H9 (cell line): ENCODE measurements around the gene MICAL3. TPM values are rescaled to one million over a fixed set of nuclear protein-coding genes. Genes with fewer than 3 reads are reported as not detected.

Experiments
- DNase-seq: peaks from one replicate; pipeline ENCODE4 v3.0.0-alpha.2; 2017
- H2AFZ ChIP-seq: one replicate; pipeline ENCODE4 v1.6.1; 2013; ENCODE audit warnings: mild to moderate bottlenecking, low read length, control low read depth, moderate library complexity
- H2AK5ac ChIP-seq: 2 replicates; pipeline ENCODE4 v1.6.1; 2013; ENCODE audit warnings: low read length, control low read depth, mixed read lengths; ENCODE audit not compliant: insufficient read length
- H2BK120ac ChIP-seq: one replicate; pipeline ENCODE4 v1.6.1; 2013; ENCODE audit warnings: low read depth, mild to moderate bottlenecking, low read length, control low read depth, inconsistent platforms; ENCODE audit not compliant: poor library complexity, severe bottlenecking
- H2BK12ac ChIP-seq: 2 replicates; pipeline ENCODE4 v1.6.1; 2013; ENCODE audit warnings: low read length, control low read depth, mixed read lengths, low read depth; ENCODE audit not compliant: insufficient read length
- H2BK15ac ChIP-seq: 2 replicates; pipeline ENCODE4 v1.6.1; 2013; ENCODE audit warnings: low read depth, low read length, control low read depth
- H2BK20ac ChIP-seq: one replicate; pipeline ENCODE4 v1.6.1; 2013; ENCODE audit warnings: low read depth, mild to moderate bottlenecking, low read length, control low read depth, inconsistent platforms; ENCODE audit not compliant: poor library complexity, severe bottlenecking
- H2BK5ac ChIP-seq: 2 replicates; pipeline ENCODE4 v1.6.1; 2013; ENCODE audit warnings: low read length, control low read depth, mixed read lengths; ENCODE audit not compliant: insufficient read length
- H3K14ac ChIP-seq: 2 replicates; pipeline ENCODE4 v1.6.1; 2013; ENCODE audit warnings: low read length, control low read depth; ENCODE audit not compliant: insufficient read depth
- H3K18ac ChIP-seq: 2 replicates; pipeline ENCODE4 v1.6.1; 2013; ENCODE audit warnings: low read depth, mild to moderate bottlenecking, mixed read lengths, low read length, control low read depth; ENCODE audit not compliant: insufficient read length
- H3K23ac ChIP-seq: 2 replicates; pipeline ENCODE4 v1.6.1; 2013; ENCODE audit warnings: low read length, control low read depth, mixed read lengths, low read depth; ENCODE audit not compliant: insufficient read length
- H3K23me2 ChIP-seq: 2 replicates; pipeline ENCODE4 v1.6.1; 2013; ENCODE audit warnings: low read depth, mild to moderate bottlenecking, mixed read lengths, low read length, control low read depth; ENCODE audit not compliant: insufficient read length, poor library complexity, severe bottlenecking
- H3K27ac ChIP-seq: 2 replicates; pipeline ENCODE4 v1.5.1; 2013; ENCODE audit warnings: low read length, control low read depth, mixed read lengths, low read depth; ENCODE audit not compliant: insufficient read length
- H3K27me3 ChIP-seq: 2 replicates; pipeline ENCODE4 v1.6.1; 2013; ENCODE audit warnings: low read length, control low read depth, inconsistent platforms; ENCODE audit not compliant: insufficient read depth
- H3K4ac ChIP-seq: 2 replicates; pipeline ENCODE4 v1.6.1; 2013; ENCODE audit warnings: low read depth, mild to moderate bottlenecking, control low read depth, inconsistent platforms, low read length, moderate library complexity
- H3K4me1 ChIP-seq: 2 replicates; pipeline ENCODE4 v1.6.1; 2013; ENCODE audit warnings: low read length, control low read depth, inconsistent platforms; ENCODE audit not compliant: insufficient read depth
- H3K4me2 ChIP-seq: 2 replicates; pipeline ENCODE4 v1.6.1; 2013; ENCODE audit warnings: low read length, control low read depth, mixed read lengths; ENCODE audit not compliant: insufficient read length, insufficient read depth
- H3K56ac ChIP-seq: 2 replicates; pipeline ENCODE4 v1.6.1; 2013; ENCODE audit warnings: low read depth, mild to moderate bottlenecking, mixed read lengths, low read length, control low read depth; ENCODE audit not compliant: insufficient read length
- H3K79me1 ChIP-seq: 2 replicates; pipeline ENCODE4 v1.6.1; 2013; ENCODE audit warnings: low read depth, mild to moderate bottlenecking, moderate library complexity, low read length, control low read depth, inconsistent platforms; ENCODE audit not compliant: insufficient read depth, poor library complexity, severe bottlenecking
- H3K79me2 ChIP-seq: 2 replicates; pipeline ENCODE4 v1.6.1; 2013; ENCODE audit warnings: low read length, control low read depth, inconsistent platforms; ENCODE audit not compliant: insufficient read depth
- H3K9ac ChIP-seq: 2 replicates; pipeline ENCODE4 v1.6.1; 2013; ENCODE audit warnings: low read length, control low read depth, mixed read lengths; ENCODE audit not compliant: insufficient read length; ENCODE audit errors: extremely low read depth
- H3K9me3 ChIP-seq: one replicate; pipeline ENCODE4 v1.6.1; 2013; ENCODE audit warnings: low read depth, low read length, inconsistent platforms; ENCODE audit not compliant: control insufficient read depth
- H3T11ph ChIP-seq: one replicate; pipeline ENCODE4 v1.6.1; 2013; ENCODE audit warnings: mild to moderate bottlenecking, low read length, control low read depth, inconsistent platforms
- H4K20me1 ChIP-seq: one replicate; pipeline ENCODE4 v1.6.1; 2013; ENCODE audit not compliant: control insufficient read depth, insufficient read length, insufficient read depth
- H4K5ac ChIP-seq: 2 replicates; pipeline ENCODE4 v1.6.1; 2013; ENCODE audit warnings: low read depth, mild to moderate bottlenecking, mixed read lengths, low read length, control low read depth; ENCODE audit not compliant: insufficient read length
- H4K8ac ChIP-seq: replicated peaks from 2 replicates; pipeline ENCODE4 v1.6.1; 2013; ENCODE audit warnings: low read length, control low read depth, mixed read lengths, low read depth; ENCODE audit not compliant: insufficient read length
- H4K91ac ChIP-seq: 2 replicates; pipeline ENCODE4 v1.6.1; 2013; ENCODE audit warnings: low read depth, mild to moderate bottlenecking, moderate library complexity, mixed read lengths, low read length, control low read depth; ENCODE audit not compliant: insufficient read length
- H3K27ac Mint-ChIP-seq, 3 experiments: 2 replicates in 2 of 3; 3 replicates in 1 of 3; pipeline ENCODE4 v1.8.0; 2020 to 2021; ENCODE audit warnings: mixed read lengths in 3 of 3, mild to moderate bottlenecking in 1 of 3, moderate library complexity in 1 of 3
- H3K27me3 Mint-ChIP-seq: 2 replicates; pipeline ENCODE4 v1.8.0; 2021; ENCODE audit warnings: low read depth, mild to moderate bottlenecking, moderate library complexity, mixed read lengths
- H3K36me3 Mint-ChIP-seq, 3 experiments: 2 replicates in 2 of 3; 3 replicates in 1 of 3; pipeline ENCODE4 v1.8.0; 2020 to 2021; ENCODE audit warnings: low read depth in 3 of 3, mixed read lengths in 3 of 3; ENCODE audit not compliant: insufficient read depth in 1 of 3
- H3K4me1 Mint-ChIP-seq, 2 experiments: 2 replicates each; pipeline ENCODE4 v1.8.0; 2020; ENCODE audit warnings: mixed read lengths in 2 of 2
- H3K4me3 Mint-ChIP-seq, 2 experiments: 2 replicates in 1 of 2; 3 replicates in 1 of 2; pipeline ENCODE4 v1.8.0; 2020 to 2021; ENCODE audit warnings: mild to moderate bottlenecking in 2 of 2, mixed read lengths in 2 of 2, moderate library complexity in 1 of 2
- H3K9me3 Mint-ChIP-seq, 2 experiments: 2 replicates in 1 of 2; 3 replicates in 1 of 2; pipeline ENCODE4 v1.8.0; 2020; ENCODE audit warnings: mild to moderate bottlenecking in 2 of 2, mixed read lengths in 2 of 2, moderate library complexity in 1 of 2
- WGBS: extraction: QIAGEN DNeasy Blood & Tissue Kit; methylation state at CpG from one replicate; pipeline ENCODE4 v1.1.7; 2013; ENCODE audit warnings: missing lambda C conversion rate, low lambda C conversion rate, mixed read lengths; ENCODE audit not compliant: insufficient read length; ENCODE audit errors: extremely low coverage; 5-methylcytosine and 5-hydroxymethylcytosine counted together
- total RNA-seq: library from RNA; stranded (reverse); gene quantifications from 2 replicates; pipeline ENCODE4 v1.2.1, GENCODE V29; 2021
- TF ChIP-seq, protein P1 (sequence below): fragments of 200-600 bp; sonication (generic); conservative IDR thresholded peaks from 3 replicates; pipeline ENCODE4 v1.8.0; 2021; ENCODE audit warnings: antibody characterized with exemption, mild to moderate bottlenecking

MICAL3 gene
- total RNA-seq, 1 experiment from 2014 or later: 50.2 TPM

DNA sequence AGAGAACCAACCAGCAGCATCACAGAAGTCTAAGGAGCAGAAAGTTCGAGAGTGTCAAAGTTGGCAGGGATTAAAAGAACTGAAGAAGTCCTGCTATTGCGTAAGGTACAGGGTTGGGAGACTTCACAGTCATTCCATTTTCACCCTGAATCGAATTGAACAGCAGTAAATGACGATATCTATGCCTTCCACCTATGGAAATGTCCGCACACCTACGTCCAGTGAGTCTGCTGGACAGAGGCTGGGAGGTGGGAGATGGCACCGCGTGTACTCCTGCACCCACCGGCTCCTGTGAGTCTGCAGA, 116.7 kb downstream of the MICAL3 start:
- Mint-ChIP-seq H3K4me3 (no peak overlapping the region), H3K4me1 (peaks cover 38 to 42% of the 10 kb centered on the region in 2 experiments), H3K27me3 (no peaks in the 10 kb centered on the region), H3K36me3 (peaks cover 14 to 34% (median 24%) of the 10 kb centered on the region in 3 experiments; a peak in 6 of 7 replicates), H3K9me3 (no peaks in the 10 kb centered on the region), H3K27ac (no peak overlapping the region)
- Histone ChIP-seq H3K27ac (no peak overlapping the region), H3K18ac (no peak overlapping the region), H3K14ac (no peak overlapping the region), H3K79me1 (no peaks in the 10 kb centered on the region), H3K4me2 (no peak overlapping the region), H2AFZ (no peak overlapping the region), H3K4me1 (no peaks in the 10 kb centered on the region; the same call in 1 of the 2 replicates), H2AK5ac (no peak overlapping the region), H4K8ac (no peak overlapping the region), H3K9ac (no peak overlapping the region), H4K5ac (no peak overlapping the region), H4K91ac (no peak overlapping the region), H3K23me2 (no peaks in the 10 kb centered on the region), H3T11ph (no peak overlapping the region), H2BK15ac (no peak overlapping the region), H3K4ac (no peak overlapping the region), H4K20me1 (no peaks in the 10 kb centered on the region), H3K79me2 (peaks cover 3% of the 10 kb centered on the region; the same call in 1 of the 2 replicates), H2BK120ac (no peak overlapping the region), H2BK20ac (no peak overlapping the region), H3K23ac (no peak overlapping the region), H2BK5ac (no peak overlapping the region), H2BK12ac (no peak overlapping the region), H3K9me3 (no peaks in the 10 kb centered on the region), H3K27me3 (no peaks in the 10 kb centered on the region), H3K56ac (no peak overlapping the region)
- WGBS: no CpG with 5 or more reads among the region's 9 CpGs
- TF ChIP-seq, protein P1, sequence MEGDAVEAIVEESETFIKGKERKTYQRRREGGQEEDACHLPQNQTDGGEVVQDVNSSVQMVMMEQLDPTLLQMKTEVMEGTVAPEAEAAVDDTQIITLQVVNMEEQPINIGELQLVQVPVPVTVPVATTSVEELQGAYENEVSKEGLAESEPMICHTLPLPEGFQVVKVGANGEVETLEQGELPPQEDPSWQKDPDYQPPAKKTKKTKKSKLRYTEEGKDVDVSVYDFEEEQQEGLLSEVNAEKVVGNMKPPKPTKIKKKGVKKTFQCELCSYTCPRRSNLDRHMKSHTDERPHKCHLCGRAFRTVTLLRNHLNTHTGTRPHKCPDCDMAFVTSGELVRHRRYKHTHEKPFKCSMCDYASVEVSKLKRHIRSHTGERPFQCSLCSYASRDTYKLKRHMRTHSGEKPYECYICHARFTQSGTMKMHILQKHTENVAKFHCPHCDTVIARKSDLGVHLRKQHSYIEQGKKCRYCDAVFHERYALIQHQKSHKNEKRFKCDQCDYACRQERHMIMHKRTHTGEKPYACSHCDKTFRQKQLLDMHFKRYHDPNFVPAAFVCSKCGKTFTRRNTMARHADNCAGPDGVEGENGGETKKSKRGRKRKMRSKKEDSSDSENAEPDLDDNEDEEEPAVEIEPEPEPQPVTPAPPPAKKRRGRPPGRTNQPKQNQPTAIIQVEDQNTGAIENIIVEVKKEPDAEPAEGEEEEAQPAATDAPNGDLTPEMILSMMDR: no peak
- DNase-seq: no peak
